Ovary (tissue), 3 donors: ENCODE measurements around the gene TAP1.

Experiments used
- POLR2A ChIP-seq: fragments of 450-650 bp; IDR thresholded peaks from one replicate; pipeline ENCODE4 v1.6.1; 2017; ENCODE audit warnings: antibody characterized with exemption, mild to moderate bottlenecking, moderate library complexity
- TF ChIP-seq, protein P1 (sequence below), 3 donors: fragments of 450-650 bp in 2 of 3; fragments of 200-600 bp in 1 of 3; IDR thresholded peaks; one replicate each; pipeline versions ENCODE4 v1.5.1 to v1.8.0; 2016 to 2022; ENCODE audit warnings: antibody characterized with exemption in 3 of 3, mild to moderate bottlenecking in 1 of 3
- donor health status: DM: no; HTN: no; CAD: no.

DNA sequence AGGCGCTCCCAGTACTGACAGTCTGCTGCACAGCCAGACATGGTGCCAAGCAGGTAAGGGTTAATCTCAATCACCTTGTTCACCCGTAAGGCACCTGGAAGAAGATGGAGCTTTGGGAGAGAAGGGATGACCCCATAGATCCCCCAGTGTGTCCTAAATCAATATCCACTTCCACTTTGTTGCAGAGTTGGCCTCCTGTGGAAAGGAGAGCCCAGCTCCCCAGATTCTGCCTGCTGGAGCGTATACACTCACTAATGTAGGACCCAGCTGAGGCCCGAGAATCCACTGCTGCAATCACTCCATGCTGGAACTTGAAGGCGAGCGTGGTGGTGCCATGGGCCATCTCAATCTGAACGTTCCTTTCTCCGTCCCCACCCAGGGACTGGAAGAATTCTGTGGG is 10.8 kb downstream of the TAP1 start:
- no peak for TF ChIP-seq POLR2A
- TF ChIP-seq, protein P1, sequence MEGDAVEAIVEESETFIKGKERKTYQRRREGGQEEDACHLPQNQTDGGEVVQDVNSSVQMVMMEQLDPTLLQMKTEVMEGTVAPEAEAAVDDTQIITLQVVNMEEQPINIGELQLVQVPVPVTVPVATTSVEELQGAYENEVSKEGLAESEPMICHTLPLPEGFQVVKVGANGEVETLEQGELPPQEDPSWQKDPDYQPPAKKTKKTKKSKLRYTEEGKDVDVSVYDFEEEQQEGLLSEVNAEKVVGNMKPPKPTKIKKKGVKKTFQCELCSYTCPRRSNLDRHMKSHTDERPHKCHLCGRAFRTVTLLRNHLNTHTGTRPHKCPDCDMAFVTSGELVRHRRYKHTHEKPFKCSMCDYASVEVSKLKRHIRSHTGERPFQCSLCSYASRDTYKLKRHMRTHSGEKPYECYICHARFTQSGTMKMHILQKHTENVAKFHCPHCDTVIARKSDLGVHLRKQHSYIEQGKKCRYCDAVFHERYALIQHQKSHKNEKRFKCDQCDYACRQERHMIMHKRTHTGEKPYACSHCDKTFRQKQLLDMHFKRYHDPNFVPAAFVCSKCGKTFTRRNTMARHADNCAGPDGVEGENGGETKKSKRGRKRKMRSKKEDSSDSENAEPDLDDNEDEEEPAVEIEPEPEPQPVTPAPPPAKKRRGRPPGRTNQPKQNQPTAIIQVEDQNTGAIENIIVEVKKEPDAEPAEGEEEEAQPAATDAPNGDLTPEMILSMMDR (IDR thresholded peaks at IDR 0.05): no peak
